HepG2 (cell line): ENCODE results near the gene TDRD9. TPM values are rescaled to one million over a fixed set of nuclear protein-coding genes. Genes with fewer than 3 reads are reported as not detected.

ENCODE experiments used
- ATAC-seq: fragments of 200-7000 bp; cut with Tn5 transposase; 3 replicates; pipeline ENCODE4 v1.9.1; 2020; ENCODE audit warnings: mild to moderate bottlenecking, moderate library complexity
- BruUV-seq: library from RNA; stranded (reverse); fragments of 400-500 nt; replicated peaks from 2 replicates; lab custom pipeline; 2021; lab: Mats Ljungman, UMichigan
- CTCF ChIA-PET: fragments of 300-600 bp; formaldehyde crosslinking; extraction: SDS; loops from one replicate; lab custom pipeline; 2021; ENCODE audit warnings: low total read pairs, inconsistent platforms, low intra/inter-chr PET ratio; lab: Yijun Ruan, JAX
- POLR2A ChIA-PET: fragments of 350-600 bp; sonication (Branson Sonifier 250); formaldehyde crosslinking; loops from one replicate; lab custom pipeline; 2020; ENCODE audit warnings: antibody characterized with exemption, inconsistent platforms; lab: Yijun Ruan, JAX
- DNase-seq: peaks from one replicate; pipeline ENCODE4 v3.0.0-alpha.2; 2015; ENCODE audit warnings: low spot score
- FAIRE-seq: peaks from 3 replicates; lab custom pipeline; 2011; peaks lifted over from hg19 to GRCh38; lab: Jason Lieb, UNC
- H2AFZ ChIP-seq: one replicate; pipeline ENCODE4 v1.6.1; 2011; ENCODE audit warnings: low read length, inconsistent platforms
- H3K27ac ChIP-seq: fragments of 300-600 bp; 3 replicates; pipeline ENCODE4 v1.8.0; 2011; ENCODE audit warnings: mixed run types, mild to moderate bottlenecking, mixed read lengths, low read length, inconsistent platforms; ENCODE audit not compliant: insufficient read depth; ENCODE audit errors: extremely low read length
- H3K27me3 ChIP-seq, 2 experiments: fragments of 200-600 bp in 1 of 2; 2 replicates in 1 of 2; 3 replicates in 1 of 2; pipeline versions ENCODE4 v1.6.0 to v1.8.0; 2011; ENCODE audit warnings: low read length in 2 of 2, mild to moderate bottlenecking in 2 of 2, moderate library complexity in 2 of 2, inconsistent platforms in 1 of 2; ENCODE audit not compliant: insufficient read depth in 2 of 2, control insufficient read depth in 1 of 2
- H3K36me3 ChIP-seq, 2 experiments: fragments of 200-600 bp in 1 of 2; replicated peaks in 1 of 2; 2 replicates in 1 of 2; 3 replicates in 1 of 2; pipeline versions ENCODE4 v1.5.1 to v1.8.0; 2011; ENCODE audit warnings: low read length in 2 of 2, inconsistent platforms in 1 of 2; ENCODE audit not compliant: insufficient read depth in 2 of 2, control insufficient read depth in 1 of 2
- H3K4me1 ChIP-seq: 2 replicates; pipeline ENCODE4 v1.5.1; 2012; ENCODE audit warnings: low read length, inconsistent platforms; ENCODE audit not compliant: insufficient read depth
- H3K4me2 ChIP-seq: 2 replicates; pipeline ENCODE4 v1.6.0; 2011; ENCODE audit warnings: low read depth, low read length, inconsistent platforms
- H3K4me3 ChIP-seq, 3 experiments: fragments of 200-600 bp in 1 of 3; sonication (generic), shearing (Covaris generic) in 1 of 3; replicated peaks in 1 of 3; 2 replicates each; pipeline ENCODE4 v1.5.1; 2011 to 2016; ENCODE audit warnings: low read length in 3 of 3, inconsistent platforms in 2 of 3, low read depth in 2 of 3, mild to moderate bottlenecking in 2 of 3, control low read depth in 1 of 3, mixed read lengths in 1 of 3; ENCODE audit not compliant: insufficient read depth in 1 of 3
- H3K79me2 ChIP-seq: one replicate; pipeline ENCODE4 v1.6.1; 2011; ENCODE audit warnings: low read length, inconsistent platforms; ENCODE audit not compliant: insufficient read depth
- H3K9ac ChIP-seq: 2 replicates; pipeline ENCODE4 v1.6.0; 2011; ENCODE audit warnings: mild to moderate bottlenecking, low read depth, low read length, inconsistent platforms; ENCODE audit not compliant: insufficient read depth
- H3K9me3 ChIP-seq: 2 replicates; pipeline ENCODE4 v1.5.1; 2012; ENCODE audit warnings: mild to moderate bottlenecking, low read length
- H4K20me1 ChIP-seq: 2 replicates; pipeline ENCODE4 v1.6.0; 2011; ENCODE audit warnings: inconsistent platforms, mild to moderate bottlenecking, low read length, moderate library complexity; ENCODE audit not compliant: insufficient read depth
- HNF4A ChIP-seq: sonication (generic); formaldehyde crosslinking; IDR thresholded peaks from 2 replicates; pipeline ENCODE4 v1.4.0; 2020; ENCODE audit warnings: missing genetic modification reagents
- KIAA2018 ChIP-seq: sonication (generic); formaldehyde crosslinking; IDR thresholded peaks from 2 replicates; pipeline ENCODE4 v1.5.0; 2020; ENCODE audit warnings: mild to moderate bottlenecking, missing genetic modification reagents, borderline replicate concordance
- NAIF1 ChIP-seq: sonication (generic); formaldehyde crosslinking; IDR thresholded peaks from 2 replicates; pipeline ENCODE4 v1.5.0; 2020; ENCODE audit warnings: mild to moderate bottlenecking, missing genetic modification reagents, borderline replicate concordance
- NRL ChIP-seq: sonication (generic); formaldehyde crosslinking; IDR thresholded peaks from 2 replicates; pipeline ENCODE4 v1.5.0; 2020; ENCODE audit warnings: missing genetic modification reagents, mild to moderate bottlenecking, moderate library complexity, borderline replicate concordance
- PRDM15 ChIP-seq: sonication (generic); formaldehyde crosslinking; IDR thresholded peaks from 2 replicates; pipeline ENCODE4 v1.4.0; 2020; ENCODE audit warnings: missing genetic modification reagents
- RAD21 ChIP-seq: fragments of 450-650 bp; formaldehyde crosslinking; IDR thresholded peaks from 2 replicates; pipeline ENCODE4 v1.5.0; 2020; ENCODE audit warnings: mild to moderate bottlenecking
- SP5 ChIP-seq: IDR thresholded peaks from 2 replicates; pipeline ENCODE4 v1.6.1; 2016; ENCODE audit warnings: low read depth, borderline replicate concordance
- SRSF4 ChIP-seq: fragments of 200-400 bp; formaldehyde crosslinking; IDR thresholded peaks from one replicate; pipeline ENCODE4 v1.6.1; 2018; ENCODE audit warnings: mild to moderate bottlenecking, low read depth, low read length, moderate library complexity; ENCODE audit not compliant: poor library complexity, severe bottlenecking
- ZNF484 ChIP-seq: sonication (generic); formaldehyde crosslinking; IDR thresholded peaks from 2 replicates; pipeline ENCODE4 v1.5.1; 2020; ENCODE audit warnings: mild to moderate bottlenecking, low read depth, missing genetic modification reagents, borderline replicate concordance
- ZNF740 ChIP-seq: sonication (generic); formaldehyde crosslinking; IDR thresholded peaks from 2 replicates; pipeline ENCODE4 v1.4.0; 2020; ENCODE audit warnings: missing genetic modification reagents
- ZNF773 ChIP-seq: sonication (generic); formaldehyde crosslinking; IDR thresholded peaks from 2 replicates; pipeline ENCODE4 v1.4.0; 2020; ENCODE audit warnings: missing genetic modification reagents, borderline replicate concordance
- ZNF841 ChIP-seq: sonication (generic); formaldehyde crosslinking; IDR thresholded peaks from 2 replicates; pipeline ENCODE4 v1.8.1; 2023; ENCODE audit warnings: missing genetic modification reagents, borderline replicate concordance
- WGBS: methylation state at CpG from one replicate; pipeline ENCODE4 v1.1.6; 2017; ENCODE audit warnings: low lambda C conversion rate; 5-methylcytosine and 5-hydroxymethylcytosine counted together
- in situ Hi-C: cut with HindIII; loops from 2 replicates; pipeline ENCODE4 v1.10.0; 2017; ENCODE audit warnings: low pct_unique_long_range_greater_than_20kb; ENCODE audit not compliant: extremely low pct_ligation_motif_present
- intact Hi-C: fragments of 100-400 bp; cut with micrococcal nuclease; formaldehyde crosslinking; loops from one replicate; pipeline ENCODE4 v1.10.0; 2022; ENCODE audit not compliant: unreplicated experiment
- polyA plus RNA-seq, 8 experiments: library from polyadenylated mRNA; depleted of rRNA in 3 of 8; stranded (reverse) in 7 of 8; unstranded in 1 of 8; fragments of >200 nt; fragmentation: Illumina TruSeq in 4 of 8; extraction: Trizol in 4 of 8; gene quantifications; 2 replicates each; pipeline versions ENCODE4 v1.2.1 to v1.2.3, GENCODE V29; 2011 to 2016; ENCODE audit warnings: low read depth in 4 of 8, missing spikeins in 1 of 8, mixed read lengths in 1 of 8; ENCODE audit not compliant: insufficient read depth in 1 of 8
- total RNA-seq, 5 experiments: library from RNA; depleted of rRNA; stranded (reverse); fragments of >200 nt; fragmentation: Illumina TruSeq; extraction: Trizol; gene quantifications; 2 replicates each; pipeline ENCODE4 v1.2.3, GENCODE V29; 2016; ENCODE audit warnings: low read depth in 1 of 5

The TDRD9 gene
- total and polyA plus RNA-seq, 2 of the 13 experiments (the other 11 are each of a cell fraction or from before 2014, with no cell fraction given) = not detected

GRCh38 chr14:104081261-104081835 is 153.1 kb downstream of the TDRD9 start:
- in situ Hi-C loops (no loop called here), intact Hi-C loops (no loop called here)
- Histone ChIP-seq H3K27me3 (peaks cover 0 to 34% of the 10 kb centered on the region in 2 experiments; a peak in 4 of 5 replicates), H3K4me2 (no peak overlapping the region), H2AFZ (no peak overlapping the region), H3K79me2 (no peaks in the 10 kb centered on the region), H4K20me1 (no peaks in the 10 kb centered on the region), H3K9ac (no peak overlapping the region), H3K4me3 (no peak overlapping the region), H3K4me1 (no peaks in the 10 kb centered on the region), H3K27ac (no peak overlapping the region), H3K9me3 (no peaks in the 10 kb centered on the region), H3K36me3 (no peaks in the 10 kb centered on the region)
- ChIA-PET CTCF (no interaction called here), POLR2A (no interaction called here)
- DNase-seq (no peak), ATAC-seq (no peak), FAIRE-seq (no peak)
- BruUV-seq = no TSS peak
- 21% methylated on average over 11 of the region's 17 CpGs for WGBS
- no peak for TF ChIP-seq ZNF484 (CRISPR knock-in tag)
- no peak for TF ChIP-seq NRL (CRISPR knock-in tag)
- TF ChIP-seq SP5 (CRISPR knock-in tag) = no peak
- no peak for TF ChIP-seq ZNF740 (CRISPR knock-in tag)
- no peak for TF ChIP-seq KIAA2018 (CRISPR knock-in tag)
- no peak for TF ChIP-seq PRDM15 (CRISPR knock-in tag)
- no peak for TF ChIP-seq NAIF1 (CRISPR knock-in tag)
- no peak for TF ChIP-seq SRSF4
- no peak for TF ChIP-seq ZNF773 (CRISPR knock-in tag)
- no peak for TF ChIP-seq HNF4A
- no peak for TF ChIP-seq ZNF841 (CRISPR knock-in tag)
- no peak for TF ChIP-seq RAD21 (CRISPR knock-in tag)
